Islet precursor cell (in vitro differentiated cells): ENCODE results near the gene BBS4.

Experiments
- DNase-seq: peaks from one replicate; pipeline ENCODE4 v3.0.0-alpha.2; 2018

Gene BBS4

GRCh38 chr15:72766780-72767179 lies 80.8 kb downstream of the BBS4 start:
- DNase-seq = no peak

DNA sequence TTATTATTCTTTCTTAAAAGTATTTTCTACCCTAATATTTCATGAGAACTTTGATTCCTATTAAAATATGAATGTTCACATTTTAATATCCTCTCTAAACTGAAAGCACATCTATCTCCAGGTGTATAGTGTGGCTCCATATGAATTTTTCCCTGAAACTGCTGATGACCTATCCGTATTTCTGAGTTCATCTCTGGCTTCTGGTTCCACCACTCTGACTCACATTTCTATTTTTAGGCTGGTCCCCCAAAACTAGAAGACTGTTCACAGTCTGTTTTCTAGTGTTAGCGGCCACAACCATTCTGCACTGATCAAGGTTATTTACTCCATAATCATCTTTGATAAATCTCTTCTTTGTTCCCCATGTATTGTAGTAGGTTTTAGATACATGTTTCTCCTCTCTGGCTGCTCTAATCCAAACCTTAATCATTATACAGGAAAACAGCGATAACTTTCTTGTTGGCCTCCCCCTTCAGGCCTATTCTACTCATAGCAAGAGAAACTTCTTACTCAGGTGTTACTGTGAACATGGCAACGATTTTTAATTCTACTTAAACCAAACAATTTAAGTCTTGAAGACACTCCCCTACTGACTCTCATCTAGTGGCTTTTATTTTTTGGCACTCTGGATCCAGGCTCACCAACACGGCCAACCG lies 84.8 kb downstream of the BBS4 start:
- DNase-seq = no peak

- no peak for DNase-seq
Measured at GRCh38 chr15:72771329-72771725, 85.3 kb downstream of the BBS4 start.

GRCh38 chr15:72774696-72775383 lies 88.8 kb downstream of the BBS4 start:
- DNase-seq = no peak

DNA sequence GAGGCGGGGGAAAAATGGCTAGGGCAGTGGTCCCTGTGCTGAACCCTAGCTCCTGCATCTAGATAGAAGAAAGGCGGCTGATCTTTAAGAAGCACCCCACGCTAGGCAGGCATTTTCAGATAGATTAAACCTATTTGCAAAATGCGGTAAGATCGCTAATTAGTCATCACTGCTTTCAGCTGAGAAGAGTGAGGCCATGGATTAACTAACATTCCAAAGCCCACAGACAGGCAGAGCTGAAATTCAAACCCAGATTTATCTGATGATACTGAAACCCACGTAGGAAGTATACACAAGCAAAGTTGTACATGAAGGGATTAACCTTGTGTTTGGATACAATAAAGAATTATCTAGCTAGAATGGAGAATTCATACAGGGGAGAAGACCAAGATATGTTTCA lies 92.8 kb downstream of the BBS4 start:
- DNase-seq = no peak

DNA sequence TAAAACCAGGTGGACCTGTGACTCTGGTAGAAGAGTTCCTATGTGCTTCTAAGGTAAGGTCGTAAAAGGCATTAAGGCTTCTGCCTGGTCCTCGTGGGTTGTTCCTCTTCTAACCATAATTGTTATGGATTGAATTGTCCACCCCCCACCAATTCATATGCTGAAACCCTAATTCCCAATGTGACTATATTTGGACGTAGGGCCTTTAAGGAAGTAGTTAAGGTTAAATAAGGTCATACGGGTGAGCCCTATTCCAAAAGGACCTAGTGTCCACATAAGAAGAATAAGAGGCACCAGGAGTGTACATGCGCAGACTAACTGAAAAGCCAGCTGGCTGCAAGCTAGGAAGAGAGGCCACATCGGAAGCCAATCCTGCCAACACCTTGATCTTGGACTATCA lies 95.6 kb downstream of the BBS4 start:
- DNase-seq = no peak

- no peak for DNase-seq
Measured at GRCh38 chr15:72782274-72783003, 96.4 kb downstream of the BBS4 start.

- DNase-seq = no peak
Measured at GRCh38 chr15:72783004-72783639, 97.1 kb downstream of the BBS4 start.

- DNase-seq = peak; percentile 92
Measured at GRCh38 chr15:72783640-72784455, 97.8 kb downstream of the BBS4 start, which contains the start of gene ADPGK. TSS of gene ADPGK (minus strand) at chr15:72783758. CDS start at chr15:72783691, 67 bp downstream.

DNA sequence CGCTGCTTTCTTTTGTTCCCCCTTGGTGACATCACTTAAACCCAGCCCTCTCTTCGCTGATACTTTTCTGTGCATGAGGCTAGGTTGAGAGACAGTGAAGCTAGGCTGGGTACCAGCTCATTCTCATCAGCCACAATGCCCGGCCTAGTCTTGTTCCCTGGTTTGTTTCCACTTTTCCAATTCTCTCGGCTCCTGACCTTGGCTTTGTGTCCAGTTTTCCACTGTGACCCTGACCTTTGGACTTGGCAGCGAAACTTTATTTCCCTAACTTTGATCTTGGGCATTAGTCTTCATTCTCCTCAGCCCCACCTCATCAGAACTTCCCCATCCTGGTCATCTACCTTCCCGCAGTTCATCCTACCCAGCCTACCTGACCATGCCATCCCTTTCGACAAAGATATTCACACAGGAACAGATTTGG lies 98.5 kb downstream of the BBS4 start:
- DNase-seq = no peak

DNA sequence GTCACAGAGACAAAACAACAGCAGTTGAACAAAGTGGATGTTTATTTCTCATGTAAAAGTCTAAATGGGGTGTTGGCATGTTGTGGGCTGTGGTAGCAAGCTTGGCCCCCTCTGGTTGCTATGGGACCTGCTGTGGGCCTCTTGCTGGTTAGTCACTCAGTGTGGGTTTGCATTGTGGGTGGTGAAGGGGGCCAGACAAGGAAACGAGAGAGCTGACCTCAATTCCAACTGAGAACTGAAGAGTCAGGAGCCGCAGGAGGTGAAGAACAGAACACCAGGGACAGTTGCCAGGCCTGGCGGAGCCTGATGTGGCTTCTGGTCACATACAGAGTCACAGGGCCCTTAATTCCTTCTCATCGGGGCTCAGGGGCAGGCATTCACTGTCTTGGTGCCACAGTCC lies 99.4 kb downstream of the BBS4 start:
- DNase-seq = no peak

- no peak for DNase-seq
Measured at GRCh38 chr15:72785841-72786240, 99.8 kb downstream of the BBS4 start.

DNA sequence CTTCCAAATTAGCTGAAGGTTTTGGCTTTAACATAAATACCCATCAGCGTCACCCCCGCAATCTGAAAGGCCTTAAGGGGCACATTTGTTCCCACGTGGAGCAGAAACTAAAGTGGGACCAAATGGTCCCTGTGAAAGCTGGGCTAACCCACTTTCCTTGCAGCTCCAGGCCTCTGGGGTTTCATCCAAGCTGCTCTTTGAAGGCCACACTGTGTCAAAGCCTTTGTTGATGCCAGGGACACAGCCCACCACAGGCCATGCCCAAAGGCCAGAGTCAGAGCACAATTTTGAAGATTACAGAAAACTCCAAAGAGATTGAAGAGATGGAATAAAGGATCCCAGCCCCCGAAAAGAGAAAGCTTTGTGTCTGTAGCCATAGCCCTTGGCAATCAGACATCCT lies 100.2 kb downstream of the BBS4 start:
- no peak for DNase-seq

- no peak for DNase-seq
Measured at GRCh38 chr15:72786676-72787345, 100.8 kb downstream of the BBS4 start.

GRCh38 chr15:72787526-72787925 lies 101.5 kb downstream of the BBS4 start:
- DNase-seq = no peak
